ENCODE results near the gene ANKRD18B. TPM values are rescaled to one million over a fixed set of nuclear protein-coding genes. Genes with fewer than 3 reads are reported as not detected.
"Not testable (repeated sequence)": the region's sequence is repeated elsewhere in the genome, so short reads cannot be mapped to it uniquely, and the experiment has no call there.

ANKRD18B gene
- total and polyA plus RNA-seq, 12 donors: 0.13 to 1.8 (median 0.48) TPM; not detected in 6

DNA sequence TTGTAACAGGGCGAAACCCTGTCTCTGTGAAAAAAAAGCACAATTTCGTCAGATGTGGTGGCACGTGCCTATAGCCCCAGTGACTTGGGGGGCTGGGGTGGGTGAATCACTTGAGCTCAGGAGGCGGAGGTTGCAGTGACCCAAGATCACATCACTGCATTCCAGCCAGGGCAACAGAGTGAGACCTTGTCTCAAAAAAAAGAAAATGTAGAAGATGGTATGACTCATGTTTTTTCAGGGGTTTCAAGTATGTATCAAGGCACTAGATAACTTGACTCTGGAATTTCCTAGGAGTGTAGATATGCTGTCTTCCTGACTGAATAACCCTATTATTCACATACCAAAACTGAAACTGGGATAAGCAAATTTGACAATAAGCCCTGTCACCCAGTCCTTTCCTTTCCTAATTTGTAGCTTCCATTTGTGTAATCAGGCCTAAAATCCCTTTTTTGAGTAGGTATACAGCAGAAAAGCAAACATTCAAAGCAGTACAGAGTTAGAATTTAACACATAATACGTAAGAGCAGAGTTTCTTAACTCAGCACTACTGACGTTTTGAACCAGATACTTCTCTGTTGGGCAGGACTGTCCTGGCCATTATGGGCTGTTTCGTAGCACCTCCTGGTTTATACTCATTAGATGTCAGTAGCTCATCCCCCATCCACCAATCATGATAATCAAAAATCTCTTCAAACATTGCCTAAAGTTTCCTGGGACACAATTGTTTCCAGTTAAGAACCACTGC, 17.3 kb upstream of the ANKRD18B start:
- Histone ChIP-seq H3K9me3 (no peaks in the 10 kb centered on the region), H3K36me3 (peaks cover 0 to 5% (median 0%) of the 10 kb centered on the region in 9 donors), H3K27ac (peak overlapping the region in 1 of 10 donors; percentile 12), H3K4me1 (peaks cover 0 to 10% (median 7%) of the 10 kb centered on the region in 9 donors), H3K4me3 (no peak overlapping the region), H3K27me3 (no peaks in the 10 kb centered on the region)
- DNase-seq: no peak
- 79 to 81% methylated on average over 7 of the region's 7 CpGs for WGBS, 2 donors
- intact Hi-C loops (cut with DNase I): no loop called here
- TF ChIP-seq, protein P1, sequence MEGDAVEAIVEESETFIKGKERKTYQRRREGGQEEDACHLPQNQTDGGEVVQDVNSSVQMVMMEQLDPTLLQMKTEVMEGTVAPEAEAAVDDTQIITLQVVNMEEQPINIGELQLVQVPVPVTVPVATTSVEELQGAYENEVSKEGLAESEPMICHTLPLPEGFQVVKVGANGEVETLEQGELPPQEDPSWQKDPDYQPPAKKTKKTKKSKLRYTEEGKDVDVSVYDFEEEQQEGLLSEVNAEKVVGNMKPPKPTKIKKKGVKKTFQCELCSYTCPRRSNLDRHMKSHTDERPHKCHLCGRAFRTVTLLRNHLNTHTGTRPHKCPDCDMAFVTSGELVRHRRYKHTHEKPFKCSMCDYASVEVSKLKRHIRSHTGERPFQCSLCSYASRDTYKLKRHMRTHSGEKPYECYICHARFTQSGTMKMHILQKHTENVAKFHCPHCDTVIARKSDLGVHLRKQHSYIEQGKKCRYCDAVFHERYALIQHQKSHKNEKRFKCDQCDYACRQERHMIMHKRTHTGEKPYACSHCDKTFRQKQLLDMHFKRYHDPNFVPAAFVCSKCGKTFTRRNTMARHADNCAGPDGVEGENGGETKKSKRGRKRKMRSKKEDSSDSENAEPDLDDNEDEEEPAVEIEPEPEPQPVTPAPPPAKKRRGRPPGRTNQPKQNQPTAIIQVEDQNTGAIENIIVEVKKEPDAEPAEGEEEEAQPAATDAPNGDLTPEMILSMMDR (IDR thresholded peaks at IDR 0.05): no peak
- ATAC-seq: peak in 2 of 8 donors; percentile 16 to 39

DNA sequence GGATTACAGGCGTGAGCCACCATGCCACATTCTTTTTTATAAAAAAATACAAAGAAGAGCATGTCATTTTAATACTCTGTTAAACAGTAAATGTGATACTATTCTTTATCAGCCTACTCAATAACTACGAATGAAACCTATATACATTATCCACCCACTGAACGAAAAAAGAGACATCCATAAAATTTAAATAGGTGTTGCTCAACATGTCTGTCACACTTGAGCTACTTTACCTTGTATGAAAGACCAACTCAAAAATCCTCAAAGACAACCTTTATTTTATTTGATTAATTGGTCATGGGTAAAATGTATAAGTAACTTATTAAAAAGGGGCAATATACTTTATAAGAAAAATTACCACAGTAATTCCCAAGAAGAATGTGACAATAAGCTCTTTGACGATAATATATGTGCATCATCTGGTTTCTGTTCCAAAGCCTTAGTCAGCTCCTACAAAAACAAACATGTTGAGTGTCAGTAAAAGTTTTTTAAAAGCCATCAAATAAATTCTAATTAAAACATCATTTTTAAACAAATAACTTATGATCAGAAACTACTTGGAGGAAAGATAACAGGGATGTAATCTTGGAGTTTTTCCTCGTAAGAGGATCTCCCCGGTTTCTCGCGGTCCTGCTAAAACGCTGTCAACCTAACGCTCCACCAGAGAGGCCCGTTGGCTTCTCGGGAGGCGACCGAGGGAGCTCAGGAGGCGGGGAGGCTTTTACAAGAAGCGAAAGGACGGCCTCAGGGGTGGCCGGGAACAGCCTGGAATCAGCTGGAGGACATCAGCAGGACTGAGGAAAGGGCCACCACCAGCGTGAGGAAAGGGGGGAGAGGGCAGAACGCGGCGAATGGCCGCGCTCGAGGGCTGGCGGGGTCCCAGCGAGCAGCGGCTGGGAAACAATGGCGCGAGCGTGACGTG, 13.5 kb upstream of the ANKRD18B start:
- no peaks in the 10 kb centered on the region for H3K36me3 ChIP-seq
- intact Hi-C loops (cut with DNase I): loop anchor here in 1 of 10 donors (10.0 kb wide), 1 partner anchor 106 kb away; the partner anchor contains the start of gene AQP7
- TF ChIP-seq, protein P1 (IDR thresholded peaks at IDR 0.05): no peak
- H3K4me1 ChIP-seq: peaks cover 0 to 10% (median 7%) of the 10 kb centered on the region in 9 donors
- peak overlapping the region; percentile 38 to 97 (median 90) for H3K27ac ChIP-seq
- peaks cover 0 to 8% (median 0%) of the 10 kb centered on the region in 11 donors for H3K9me3 ChIP-seq
- peak; percentile 91 to 98 (median 93) for ATAC-seq
- 9% methylated on average over 32 of the region's 32 CpGs for WGBS, 2 donors
- no peaks in the 10 kb centered on the region for H3K27me3 ChIP-seq
- H3K4me3 ChIP-seq: peak overlapping the region; percentile 40 to 74 (median 60)
- DNase-seq: peak; percentile 72 to 77

DNA sequence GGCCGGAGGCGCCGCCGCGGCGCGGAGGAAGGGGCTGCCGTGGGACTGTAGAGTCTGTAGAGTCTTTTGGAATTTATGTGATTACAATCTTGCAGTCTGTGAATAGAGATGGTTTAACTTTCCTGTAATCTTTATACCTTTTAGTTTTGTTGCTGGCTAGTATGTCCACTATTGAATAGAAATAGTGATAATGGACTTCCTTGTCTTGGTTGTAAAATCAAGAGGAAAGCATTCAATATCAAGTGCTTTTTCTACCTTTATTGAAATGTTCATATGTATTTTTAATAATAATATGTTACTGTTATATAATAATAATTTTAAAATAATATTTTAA, 12.9 kb upstream of the ANKRD18B start:
- intact Hi-C loops (cut with DNase I): loop anchor here in 1 of 10 donors (10.0 kb wide), 1 partner anchor 106 kb away; the partner anchor contains the start of gene AQP7
- ATAC-seq, H3K36me3 ChIP-seq, DNase-seq, H3K27me3 ChIP-seq, H3K9me3 ChIP-seq, H3K4me1 ChIP-seq: not testable (repeated sequence)
- peak overlapping the region; percentile 38 to 97 (median 90) for H3K27ac ChIP-seq
- peak overlapping the region; percentile 40 to 74 (median 60) for H3K4me3 ChIP-seq
- WGBS, 2 donors: 0 to 2% methylated on average over 8 of the region's 8 CpGs

DNA sequence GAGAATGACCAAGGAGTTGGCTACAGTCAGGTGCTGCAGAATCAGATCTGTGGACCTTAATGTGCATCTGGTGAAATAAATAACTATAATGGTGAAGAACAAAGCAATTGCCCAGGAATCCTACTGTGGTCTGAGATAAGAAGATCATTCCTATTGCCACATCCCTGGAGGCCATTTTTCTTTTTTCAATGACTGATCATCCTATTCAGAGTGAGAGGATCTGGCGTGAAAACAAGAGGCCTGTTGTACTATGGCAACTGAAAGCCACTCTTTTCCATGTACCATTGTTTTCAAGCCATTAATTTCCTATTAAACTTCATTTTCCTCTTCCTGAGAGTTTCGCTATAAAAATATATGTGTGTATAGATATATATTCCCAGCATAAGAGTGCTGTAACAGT, 11.5 kb upstream of the ANKRD18B start:
- H3K9me3 ChIP-seq, H3K36me3 ChIP-seq, H3K4me1 ChIP-seq, H3K4me3 ChIP-seq, ATAC-seq, H3K27me3 ChIP-seq, DNase-seq, H3K27ac ChIP-seq: not testable (repeated sequence)
- intact Hi-C loops (cut with DNase I): loop anchor here in 1 of 10 donors (10.0 kb wide), 1 partner anchor 108 kb away; the partner anchor contains the start of gene AQP7
- 79 to 88% methylated on average over 2 of the region's 2 CpGs for whole genome bisulfite sequencing, 2 donors

DNA sequence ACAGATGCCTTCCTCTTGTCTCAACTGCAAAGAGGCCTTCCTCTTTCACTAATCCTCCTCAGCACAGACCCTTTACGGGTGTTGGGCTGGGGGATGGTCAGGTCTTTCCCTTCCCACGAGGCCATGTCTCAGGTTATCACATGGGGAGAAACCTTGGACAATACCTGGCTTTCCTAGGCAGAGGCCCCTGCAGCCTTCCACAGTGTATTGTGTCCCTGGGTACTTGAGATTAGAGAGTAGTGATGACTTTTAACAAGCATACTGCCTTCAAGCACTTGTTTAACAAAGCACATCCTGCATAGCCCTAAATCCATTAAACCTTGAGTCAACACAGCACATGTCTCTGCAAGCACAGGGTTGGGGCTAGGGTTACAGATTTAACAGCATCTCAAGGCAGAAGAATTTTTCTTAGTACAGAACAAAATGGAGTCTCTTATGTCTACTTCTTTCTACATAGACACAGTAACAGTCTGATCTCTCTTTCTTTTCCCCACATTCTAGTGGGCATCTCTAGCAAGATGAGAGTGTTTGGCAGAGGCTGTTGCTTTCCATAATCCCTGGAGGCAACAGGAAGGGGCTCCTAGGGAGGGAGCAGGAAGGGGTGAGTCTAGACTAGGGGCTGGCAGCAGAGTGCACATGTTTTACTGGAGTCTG, 8.6 kb upstream of the ANKRD18B start:
- not testable (repeated sequence) for H3K36me3 ChIP-seq, H3K9me3 ChIP-seq, H3K4me1 ChIP-seq, H3K4me3 ChIP-seq, H3K27me3 ChIP-seq, DNase-seq, H3K27ac ChIP-seq, ATAC-seq
- intact Hi-C loops (cut with DNase I): loop anchor here in 1 of 10 donors (10.0 kb wide), 1 partner anchor 111 kb away; the partner anchor contains the start of gene AQP7
- WGBS, 2 donors: 65% methylated on average over 2 of the region's 2 CpGs

DNA sequence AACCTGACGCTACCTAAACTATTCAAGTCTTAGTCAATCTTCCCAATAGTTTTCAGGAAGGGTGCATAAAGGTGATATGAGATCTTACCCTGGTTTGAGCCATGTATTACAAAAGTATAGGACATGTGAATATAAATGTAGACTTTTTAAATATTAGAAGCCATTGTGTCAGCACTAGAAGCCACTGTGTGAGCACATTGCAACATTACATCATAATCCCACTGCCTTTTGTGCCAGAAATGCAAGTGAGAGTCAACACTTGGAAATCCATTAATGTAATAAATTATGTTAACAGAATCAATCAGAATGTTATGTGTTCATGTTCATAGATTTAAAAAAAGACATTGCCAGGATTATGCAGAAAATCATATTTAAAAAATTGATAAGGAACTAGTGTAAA, 7.7 kb upstream of the ANKRD18B start:
- not testable (repeated sequence) for DNase-seq, H3K4me3 ChIP-seq, H3K9me3 ChIP-seq, ATAC-seq, H3K27ac ChIP-seq, H3K36me3 ChIP-seq, H3K4me1 ChIP-seq
- intact Hi-C loops (cut with DNase I): loop anchor here in 1 of 10 donors (10.0 kb wide), 1 partner anchor 112 kb away; the partner anchor contains the start of gene AQP7
- WGBS, 2 donors: 92 to 100% methylated on average over 1 of the region's 1 CpG
- H3K27me3 ChIP-seq: peaks cover 0 to 16% (median 3%) of the 10 kb centered on the region in 7 donors
